ENCODE data around the gene SLC14A1. TPM values are rescaled to one million over a fixed set of nuclear protein-coding genes. Genes with fewer than 3 reads are reported as not detected.
A peak's percentile ranks its signal among the peaks of the same experiment; 100 is the strongest.

Gene SLC14A1
- total and polyA plus RNA-seq, 2 of the 4 experiments (the other 2 are of a cell fraction), result 20.5 to 31.9 TPM

GRCh38 chr18:45752681-45753080 lies 28.7 kb downstream of the SLC14A1 start:
- no peak overlapping the region; a peak in 1 of 4 replicates for H4K8ac ChIP-seq (ENCODE audit: low read depth in 2 of 2, low read length in 2 of 2)
- no peak overlapping the region for H3K27ac ChIP-seq (ENCODE audit: insufficient read depth, low read length)
- H2BK15ac ChIP-seq (ENCODE audit: low read depth, low read length), result no peak overlapping the region
- no peak overlapping the region for H2AK9ac ChIP-seq (replicated peaks; ENCODE audit: low read depth, low read length, poor library complexity)
- peaks cover 17% of the 10 kb centered on the region for H3K4me1 ChIP-seq (ENCODE audit: control insufficient read depth, insufficient read depth, low read length)
- intact Hi-C loops (cut with micrococcal nuclease) (no loop called here), in situ Hi-C loops (cut with MboI; ENCODE audit: low sequenced_read_pairs) (no loop called here), dilution Hi-C loops (cut with HindIII; ENCODE audit: low sequenced_read_pairs, unreplicated experiment) (no loop called here)
- H3K36me3 ChIP-seq (ENCODE audit: control insufficient read depth, insufficient read depth, low read length), result no peaks in the 10 kb centered on the region
- H4K20me1 ChIP-seq (ENCODE audit: insufficient read depth, low read length), result no peaks in the 10 kb centered on the region
- peak overlapping the region; percentile 44; the same call in 1 of the 2 replicates for H2BK120ac ChIP-seq (ENCODE audit: low read depth, low read length)
- ATAC-seq (ENCODE audit: low read depth) (no peak), DNase-seq (no peak)
- H3K23ac ChIP-seq (ENCODE audit: low read depth, low read length), result no peak overlapping the region
- no peak overlapping the region for H3K56ac ChIP-seq (ENCODE audit: extremely low read depth, insufficient read depth, low read length)
- TF ChIP-seq NFE2L2 (IDR thresholded peaks at IDR 0.05; ENCODE audit: low read depth, low read length) (no peak), RAD21 (IDR thresholded peaks at IDR 0.05; ENCODE audit: low read length) (no peak), ELK1 (IDR thresholded peaks at IDR 0.05; ENCODE audit: borderline replicate concordance, low read depth, low read length) (no peak), BHLHE40 (IDR thresholded peaks at IDR 0.05; ENCODE audit: low read depth, low read length) (no peak), RFX5 (IDR thresholded peaks at IDR 0.05; ENCODE audit: low read depth, low read length) (no peak), RCOR1 (IDR thresholded peaks at IDR 0.05; ENCODE audit: insufficient replicate concordance, low read length) (no peak), CEBPB (IDR thresholded peaks at IDR 0.05; ENCODE audit: low read depth, low read length) (no peak), USF2 (IDR thresholded peaks at IDR 0.05; ENCODE audit: low read depth, low read length) (no peak), MAZ (IDR thresholded peaks at IDR 0.05; ENCODE audit: borderline replicate concordance, low read depth, low read length) (no peak), FOS (IDR thresholded peaks at IDR 0.05; ENCODE audit: low read depth, low read length) (no peak), CTCF (conservative IDR thresholded peaks at IDR 0.05; ENCODE audit: low read depth, low read length) (no peak)
- H4K5ac ChIP-seq (ENCODE audit: low read depth, low read length), result no peak overlapping the region
- no peak overlapping the region for H3K9ac ChIP-seq (ENCODE audit: low read depth, low read length)
- H3K9me3 ChIP-seq (ENCODE audit: control insufficient read depth, insufficient read depth, low read length), result no peaks in the 10 kb centered on the region
- H3K4ac ChIP-seq (ENCODE audit: low read depth, low read length), result peak overlapping the region; percentile 62; the same call in 1 of the 2 replicates
- H3K79me1 ChIP-seq (ENCODE audit: low read depth in 1 of 2, low read length in 2 of 2), result no peaks in the 10 kb centered on the region
- H2BK5ac ChIP-seq (ENCODE audit: low read depth, low read length, poor library complexity, severe bottlenecking), result no peak overlapping the region
- peak overlapping the region; percentile 73; the same call in 1 of the 2 replicates for H2AK5ac ChIP-seq (ENCODE audit: low read depth, low read length)
- H3K14ac ChIP-seq (replicated peaks; ENCODE audit: low read depth, low read length), result no peak overlapping the region
- peak overlapping the region; percentile 16; the same call in 1 of the 2 replicates for H4K91ac ChIP-seq (ENCODE audit: insufficient read depth, low read depth, low read length)
- no peak overlapping the region; the same call in 1 of the 2 replicates for H3K18ac ChIP-seq (ENCODE audit: low read depth, low read length)
- H3K4me2 ChIP-seq (ENCODE audit: low read depth, low read length), result no peak overlapping the region
- ChIA-PET CTCF (no interaction called here), POLR2A (ENCODE audit: unreplicated experiment) (no interaction called here)
- H2AFZ ChIP-seq (replicated peaks; ENCODE audit: low read length, poor library complexity), result no peak overlapping the region
- no TSS peak for BruUV-seq (replicated peaks)
- no peaks in the 10 kb centered on the region for H3K27me3 ChIP-seq (ENCODE audit: control insufficient read depth, insufficient read depth, low read length)
- peaks cover 3% of the 10 kb centered on the region; the same call in 1 of the 2 replicates for H3K9me1 ChIP-seq (ENCODE audit: insufficient read depth, low read length)
- no peak overlapping the region; the same call in 1 of the 2 replicates for H2BK20ac ChIP-seq (ENCODE audit: low read depth, low read length)
- H3K4me3 ChIP-seq (ENCODE audit: insufficient read depth, low read depth, low read length), result no peak overlapping the region
